ENCODE data around the gene UGT1A10. TPM values are rescaled to one million over a fixed set of nuclear protein-coding genes. Genes with fewer than 3 reads are reported as not detected.

UGT1A10 gene
- total and polyA plus RNA-seq, 2 of the 13 experiments (the other 11 are each of a cell fraction or from before 2014, with no cell fraction given) = not detected

- CTCF ChIA-PET (ENCODE audit: low intra/inter-chr PET ratio, low total read pairs) = no interaction called here
- no peaks in the 10 kb centered on the region for H4K20me1 ChIP-seq (ENCODE audit: insufficient read depth, low read length)
- H3K27ac ChIP-seq (ENCODE audit: extremely low read length, insufficient read depth, low read length) = no peak overlapping the region
- H3K4me1 ChIP-seq (ENCODE audit: insufficient read depth, low read length) = peaks cover 14% of the 10 kb centered on the region; the same call in 1 of the 2 replicates
- WGBS (ENCODE audit: low lambda C conversion rate) = 53% methylated on average over 18 of the region's 18 CpGs
- FAIRE-seq = no peak
- no peak for TF ChIP-seq ZNF574 (CRISPR knock-in tag; IDR thresholded peaks at IDR 0.05)
- TF ChIP-seq DNMT1 (CRISPR knock-in tag; IDR thresholded peaks at IDR 0.05) = no peak
- TF ChIP-seq ATF4 (CRISPR knock-in tag; IDR thresholded peaks at IDR 0.05) = no peak
- no peak for TF ChIP-seq NFAT5 (CRISPR knock-in tag; IDR thresholded peaks at IDR 0.05)
- intact Hi-C loops (cut with micrococcal nuclease; ENCODE audit: unreplicated experiment) (no loop called here), in situ Hi-C loops (cut with HindIII; ENCODE audit: extremely low pct_ligation_motif_present, low pct_unique_long_range_greater_than_20kb) (no loop called here)
- DNase-seq (ENCODE audit: low spot score) = no peak
- no peak overlapping the region for H3K4me2 ChIP-seq (ENCODE audit: low read depth, low read length)
- BruUV-seq (replicated peaks) = no TSS peak
- ATAC-seq = peak; percentile 11; the same call in 2 of the 3 replicates
- no peaks in the 10 kb centered on the region for H3K36me3 ChIP-seq (replicated peaks in 1 of 2; ENCODE audit: control insufficient read depth in 1 of 2, insufficient read depth in 2 of 2, low read length in 2 of 2)
- H2AFZ ChIP-seq (ENCODE audit: low read length) = no peak overlapping the region
- POLR2A ChIA-PET = no interaction called here
- no peaks in the 10 kb centered on the region for H3K9me3 ChIP-seq (ENCODE audit: low read length)
- no peaks in the 10 kb centered on the region for H3K79me2 ChIP-seq (ENCODE audit: insufficient read depth, low read length)
- H3K9ac ChIP-seq (ENCODE audit: insufficient read depth, low read depth, low read length) = no peak overlapping the region
- H3K27me3 ChIP-seq (ENCODE audit: control insufficient read depth in 1 of 2, insufficient read depth in 2 of 2, low read length in 2 of 2) = peaks cover 7 to 39% of the 10 kb centered on the region in 2 experiments; a peak in 3 of 5 replicates
- no peak overlapping the region for H3K4me3 ChIP-seq (replicated peaks in 1 of 3; ENCODE audit: insufficient read depth in 1 of 3, low read depth in 2 of 3, low read length in 3 of 3)
Observed at GRCh38 chr2:233791151-233791882, 155.1 kb downstream of the UGT1A10 start.
